Left ventricle myocardium superior (tissue), 1 donor: ENCODE measurements around the gene NWD2. TPM values are rescaled to one million over a fixed set of nuclear protein-coding genes. Genes with fewer than 3 reads are reported as not detected.

ENCODE experiments used
- ATAC-seq: fragments of 200-7000 bp; cut with Tn5 transposase; one replicate; pipeline ENCODE4 v1.9.1; 2020; ENCODE audit warnings: mild to moderate bottlenecking, moderate library complexity
- DNase-seq: peaks from one replicate; pipeline ENCODE4 v3.0.0-alpha.2; 2020
- intact Hi-C: fragments of 100-400 bp; cut with micrococcal nuclease; formaldehyde crosslinking; loops from one replicate; pipeline ENCODE4 v1.11.0; 2022
- total RNA-seq: library from RNA; stranded (reverse); fragmentation: NEBNext Ultra II Directional; extraction: Animal tissue kit (Norgen Biotek cat#: 25700); gene quantifications from one replicate; pipeline ENCODE4 v1.2.1, GENCODE V29; 2021
- donor health status: DM: no; HTN: yes; CAD: no; lungs with severe emphysema.

NWD2 gene
- total RNA-seq, 1 donor from 2014 or later = not detected

DNA sequence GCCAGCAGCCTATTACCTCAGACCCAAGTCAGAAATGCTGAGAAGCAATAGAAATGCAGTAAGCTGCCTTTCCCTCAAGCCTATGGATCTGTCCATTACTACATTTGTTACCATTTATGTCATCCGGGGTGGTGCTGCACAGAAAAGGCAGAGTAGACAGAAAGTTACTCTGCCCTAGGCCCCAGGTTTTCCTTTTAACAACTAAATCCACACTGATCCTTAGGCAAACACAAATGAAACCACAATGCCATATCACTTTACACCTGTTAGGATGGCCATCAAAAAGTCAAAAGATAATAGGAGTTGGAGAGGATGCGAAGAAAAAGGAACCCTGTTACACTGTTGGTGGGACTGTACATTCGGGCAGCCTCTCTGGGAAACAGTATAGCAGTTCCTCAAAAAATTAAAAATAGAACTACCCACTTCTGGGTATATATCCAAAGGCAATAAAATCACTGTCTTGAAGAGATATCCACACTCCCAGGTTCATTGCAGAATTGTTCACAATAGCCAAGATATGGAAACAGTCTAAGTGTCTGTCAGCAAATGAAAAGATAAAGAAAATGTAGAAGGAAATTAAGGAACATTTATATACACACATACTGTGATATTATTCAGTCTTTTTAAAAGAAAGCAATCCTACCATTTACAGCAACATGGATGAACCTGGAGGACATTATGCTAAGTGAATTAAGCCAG is 186.3 kb downstream of the NWD2 start:
- ATAC-seq (no peak), DNase-seq (no peak)
- intact Hi-C loops = no loop called here

DNA sequence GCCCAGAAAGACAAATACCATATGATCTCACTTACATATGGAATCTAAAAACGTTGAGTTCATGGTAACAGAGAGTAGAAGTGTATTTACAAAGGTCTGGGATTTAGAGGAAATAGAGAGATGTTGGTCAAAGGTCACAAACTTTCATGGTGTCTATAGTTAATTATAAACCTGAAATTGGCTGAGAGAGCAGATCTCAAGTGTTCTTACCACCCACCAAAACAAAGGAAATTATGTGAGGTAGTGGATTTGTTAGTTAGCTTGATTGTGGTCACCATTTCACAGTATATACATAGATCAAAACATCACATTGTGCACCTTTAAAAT is 186.8 kb downstream of the NWD2 start:
- DNase-seq (no peak), ATAC-seq (no peak)
- intact Hi-C loops = no loop called here

DNA sequence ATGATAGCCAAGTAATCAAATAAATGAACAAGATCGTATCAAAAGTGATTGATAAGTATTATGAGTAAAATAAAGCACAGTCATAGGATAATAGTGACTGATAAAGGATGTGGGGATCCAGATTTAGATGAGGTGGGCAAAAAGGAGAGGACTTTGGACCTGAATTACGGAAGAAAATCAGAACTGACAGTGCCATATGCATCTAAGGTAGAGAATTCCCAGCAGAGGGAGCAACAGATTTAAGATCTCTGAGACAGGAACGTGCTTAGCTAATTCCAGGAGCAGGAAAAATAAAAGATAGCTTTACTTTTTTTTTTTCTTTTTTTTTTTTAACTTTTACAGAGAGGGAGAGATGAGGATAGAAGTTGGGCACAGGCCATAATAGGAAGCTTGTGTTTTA is 189.9 kb downstream of the NWD2 start:
- intact Hi-C loops = no loop called here
- ATAC-seq (no peak), DNase-seq (no peak)

DNA sequence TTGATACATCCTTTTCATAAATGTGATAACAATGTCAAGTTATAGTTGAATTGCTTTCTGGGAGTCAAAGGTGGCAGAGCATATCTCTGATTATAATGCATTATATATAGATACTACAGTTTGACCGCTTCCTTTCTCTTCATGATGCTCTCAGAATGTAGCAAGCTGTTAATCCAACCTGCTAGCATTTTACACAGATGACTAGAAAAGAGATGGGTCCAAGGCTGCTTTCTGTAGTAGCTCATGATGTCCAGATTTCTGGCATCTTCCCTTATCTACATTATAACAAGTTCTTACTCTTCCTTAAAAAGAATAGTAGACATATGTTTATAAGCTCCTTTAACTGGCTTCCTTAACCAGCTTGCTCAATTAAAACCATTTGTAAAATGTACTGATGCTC is 192.0 kb downstream of the NWD2 start:
- DNase-seq (no peak), ATAC-seq (no peak)
- intact Hi-C loops = no loop called here

DNA sequence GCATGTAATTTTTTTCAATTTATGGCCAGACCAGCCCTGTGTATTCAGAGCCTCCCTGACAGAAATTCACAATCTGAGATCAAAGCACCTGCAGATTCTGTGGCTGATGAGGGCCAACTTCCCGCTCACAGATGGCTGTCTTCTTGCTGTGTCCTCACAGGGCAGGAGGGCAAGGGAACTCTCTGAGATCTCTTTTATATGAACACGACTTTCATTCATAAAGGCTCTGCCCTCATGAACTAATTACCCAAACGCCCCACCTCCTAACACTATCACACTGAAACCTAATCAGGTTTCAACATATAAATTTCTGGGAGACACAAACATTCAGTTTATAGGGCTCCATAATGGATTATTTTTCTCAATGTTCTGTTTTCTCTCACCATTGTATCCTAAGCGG is 192.6 kb downstream of the NWD2 start:
- intact Hi-C loops = no loop called here
- DNase-seq (no peak), ATAC-seq (no peak)

DNA sequence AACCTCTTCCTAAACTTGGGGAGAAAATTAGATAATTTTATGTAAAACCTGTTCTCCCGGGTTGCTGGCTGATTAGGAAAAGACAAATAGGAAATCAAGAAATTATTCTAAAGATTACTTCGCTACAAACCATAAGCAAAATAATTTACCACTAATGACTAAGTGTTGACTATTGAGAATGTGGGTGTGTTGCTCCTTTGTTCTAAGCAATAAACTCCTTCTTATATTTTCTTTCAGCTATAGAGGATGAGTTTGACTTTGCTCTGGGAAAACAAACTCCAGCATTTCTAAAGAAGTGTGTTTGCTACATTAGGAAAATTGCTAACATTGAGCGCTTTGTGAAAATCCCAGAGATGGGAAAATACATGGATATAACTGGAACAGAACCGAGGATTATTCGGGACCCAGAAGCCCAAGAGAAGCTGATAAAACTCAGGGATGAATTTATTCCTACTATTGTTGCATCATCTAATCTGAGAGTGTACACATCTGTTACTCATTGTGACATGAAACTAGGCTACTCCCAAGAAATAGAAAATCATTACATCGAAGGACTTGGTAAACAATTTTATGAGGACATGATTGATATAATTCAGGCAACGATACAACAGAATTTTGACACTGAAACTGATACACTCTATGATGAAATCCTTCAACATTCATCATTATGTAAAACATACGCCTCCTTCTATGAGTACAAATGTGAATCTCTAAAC is 194.2 kb downstream of the NWD2 start:
- DNase-seq = no peak
- ATAC-seq = no peak
- intact Hi-C loops = no loop called here

DNA sequence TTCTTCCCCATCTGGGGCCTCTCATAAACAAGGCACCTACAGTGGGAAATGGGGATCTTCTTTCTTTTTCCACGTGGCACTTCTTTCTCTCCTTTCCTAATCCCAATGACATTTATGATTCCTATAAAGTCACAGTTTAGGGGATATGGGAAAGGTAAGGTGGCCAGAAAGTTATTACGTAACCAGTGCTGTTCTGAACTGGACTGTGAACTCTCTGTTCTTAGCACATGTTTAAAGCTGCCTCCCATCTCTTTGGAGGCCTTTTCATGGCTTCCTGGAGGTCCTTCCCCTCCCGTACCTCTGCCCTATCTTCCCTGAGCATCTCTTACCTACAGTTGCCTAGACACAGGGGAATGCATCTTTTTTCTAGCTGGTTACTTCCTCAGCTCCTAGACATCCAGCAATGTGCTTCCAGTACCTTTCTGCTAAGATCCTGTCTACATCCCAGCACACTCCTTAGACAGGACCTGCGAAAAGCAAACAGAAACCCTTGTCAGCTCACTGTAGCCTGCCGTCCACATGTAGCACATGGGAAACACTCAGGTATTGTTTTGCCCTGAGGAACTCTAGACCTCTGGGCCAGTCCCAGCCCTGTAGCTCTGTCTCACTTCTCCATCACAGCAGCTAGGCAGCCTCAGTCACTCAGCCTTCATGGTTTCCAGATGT is 195.4 kb downstream of the NWD2 start:
- ATAC-seq (no peak), DNase-seq (no peak)
- intact Hi-C loops = no loop called here

DNA sequence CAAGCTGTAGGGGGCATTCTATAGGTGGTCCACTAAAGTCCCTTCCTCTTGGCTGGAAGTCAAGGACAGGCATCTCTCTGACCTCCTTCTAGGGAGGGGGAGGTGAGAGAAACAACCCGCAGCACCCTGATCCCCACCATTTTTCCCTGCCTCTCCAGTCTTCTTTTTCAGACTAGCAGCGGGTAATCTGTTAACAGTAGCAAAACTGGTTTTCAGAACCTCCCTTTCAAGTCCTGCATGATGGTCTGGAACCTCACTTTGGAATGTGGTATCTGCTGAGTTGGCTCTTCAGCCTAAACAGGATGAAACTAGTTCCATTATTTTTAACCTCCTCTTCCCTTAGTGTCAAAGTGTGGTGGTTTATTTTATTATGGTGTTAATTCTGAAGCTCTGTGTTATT is 196.0 kb downstream of the NWD2 start:
- DNase-seq = no peak
- ATAC-seq = no peak
- intact Hi-C loops = no loop called here

DNA sequence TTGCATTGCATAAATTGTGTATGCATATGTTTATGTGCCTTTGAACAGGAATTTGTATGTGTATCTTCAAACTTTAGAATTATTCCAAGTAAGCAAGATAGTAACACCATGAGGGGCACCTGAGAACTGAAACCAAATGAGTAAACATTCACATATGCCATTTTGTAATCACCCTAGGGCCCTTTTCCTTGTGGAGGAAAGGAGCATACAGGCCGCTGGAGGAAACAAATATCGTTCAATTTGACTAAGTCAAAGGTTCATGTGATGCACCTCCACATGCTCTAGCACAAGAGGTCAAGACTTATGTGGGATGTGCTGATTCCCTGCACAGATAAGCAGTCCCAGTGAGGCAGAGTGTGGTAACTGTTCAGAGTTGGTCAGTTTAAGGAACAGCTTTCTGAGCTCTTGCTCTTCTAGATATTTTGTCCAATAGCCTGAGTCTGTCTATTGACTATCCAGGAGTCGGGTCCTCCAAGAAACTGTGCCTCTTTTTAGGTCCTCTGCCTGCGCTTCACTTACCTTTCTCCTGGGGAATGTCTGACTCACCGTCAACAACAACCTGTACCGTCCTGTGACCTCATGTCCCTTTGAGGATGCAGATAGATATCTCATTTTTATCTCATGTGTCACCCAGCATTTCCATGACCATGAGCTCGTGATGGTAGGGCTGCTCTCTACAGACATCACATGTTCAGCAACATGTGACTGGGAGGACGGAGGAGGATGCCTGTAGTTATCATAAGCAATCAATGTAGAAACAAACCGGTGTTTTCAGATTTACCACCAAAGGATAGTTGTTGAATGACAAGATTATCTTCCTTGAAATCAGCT is 196.9 kb downstream of the NWD2 start:
- ATAC-seq (no peak), DNase-seq (no peak)
- intact Hi-C loops = no loop called here

DNA sequence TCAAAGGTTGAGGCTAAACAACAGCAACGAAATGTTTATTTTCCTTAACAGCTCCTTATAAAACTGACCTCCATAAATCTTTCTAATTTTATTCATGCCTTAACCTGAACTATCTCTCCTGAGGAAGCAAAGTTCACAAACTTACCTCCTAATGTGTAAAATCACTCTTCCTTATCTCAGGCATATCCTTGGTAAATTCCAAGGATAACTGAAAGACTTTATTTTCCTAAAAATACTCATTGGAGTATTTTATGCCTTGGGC is 197.4 kb downstream of the NWD2 start:
- intact Hi-C loops = no loop called here
- no peak for ATAC-seq
- no peak for DNase-seq

DNA sequence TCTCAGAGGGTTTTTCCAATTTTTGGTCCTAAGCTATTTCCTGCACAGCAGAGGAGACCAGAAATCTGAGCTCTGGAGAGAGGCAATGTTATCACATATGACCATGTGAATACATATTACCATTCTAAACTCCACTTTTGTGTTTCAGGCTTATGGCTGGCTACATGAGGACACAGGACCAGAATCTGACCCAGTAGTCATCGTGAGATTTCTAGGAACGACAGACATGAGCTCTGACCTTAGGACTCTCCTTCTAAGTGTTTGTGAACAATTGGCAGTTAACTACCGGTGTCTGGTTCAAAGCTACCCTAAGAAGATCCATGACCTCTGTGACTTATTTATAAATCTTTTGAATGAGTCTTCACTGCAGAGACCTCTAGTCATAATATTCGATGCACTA is 198.6 kb downstream of the NWD2 start:
- DNase-seq (no peak), ATAC-seq (no peak)
- intact Hi-C loops = no loop called here

DNA sequence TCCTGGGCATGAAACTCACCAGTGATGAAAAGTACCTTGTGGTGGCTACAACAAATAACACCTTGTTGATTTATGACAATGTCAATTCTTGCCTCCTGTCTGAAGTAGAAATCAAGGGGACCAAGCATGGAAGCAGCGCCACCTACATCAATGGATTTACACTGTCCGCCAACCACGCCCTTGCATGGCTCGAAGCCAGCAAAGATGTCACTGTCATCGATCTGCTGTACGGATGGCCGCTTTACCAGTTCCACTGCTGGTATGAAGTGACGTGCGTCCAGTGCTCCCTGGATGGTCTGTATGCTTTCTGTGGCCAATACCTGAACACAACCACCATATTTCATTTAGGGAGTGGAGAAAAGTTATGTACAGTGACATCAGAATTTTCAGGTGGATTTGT is 200.5 kb downstream of the NWD2 start:
- no peak for ATAC-seq
- intact Hi-C loops = no loop called here
- DNase-seq = no peak

DNA sequence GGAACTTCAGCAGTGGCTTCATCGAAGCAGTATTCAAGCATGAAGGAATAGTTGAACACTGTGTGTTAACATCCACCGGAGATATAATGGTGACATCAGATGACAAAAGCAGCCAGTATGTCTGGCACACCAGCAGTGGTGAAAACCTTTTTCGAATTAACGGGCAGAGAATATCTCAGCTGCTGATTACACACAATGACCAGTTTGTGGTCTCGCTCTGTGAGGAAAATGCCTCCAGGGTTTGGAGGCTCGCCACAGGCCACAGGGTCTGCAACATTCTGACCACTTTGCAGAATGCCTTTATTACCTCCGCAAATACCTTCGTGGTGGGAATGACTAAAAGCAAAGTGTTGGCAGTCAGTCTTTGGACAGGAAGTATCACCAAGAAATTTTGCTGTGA is 201.5 kb downstream of the NWD2 start:
- DNase-seq (no peak), ATAC-seq (no peak)
- intact Hi-C loops = no loop called here

DNA sequence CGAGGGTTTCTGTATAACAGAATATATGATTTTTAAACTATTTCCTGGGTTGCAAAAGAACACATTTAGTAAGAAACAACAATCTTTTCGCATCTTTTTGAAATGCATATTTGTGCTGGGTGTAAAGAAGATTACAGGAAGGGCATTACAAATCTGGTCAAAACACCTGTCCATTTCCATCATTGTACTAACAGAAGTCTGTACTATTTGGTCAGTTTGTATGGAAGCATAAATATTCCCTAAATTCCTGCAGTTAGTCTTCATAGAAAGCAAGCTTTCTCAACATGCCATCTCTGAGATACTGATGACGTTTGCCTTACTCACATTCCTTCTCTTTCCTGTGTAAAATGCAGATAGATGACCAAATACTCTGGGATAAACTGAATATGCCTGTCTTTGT is 203.3 kb downstream of the NWD2 start:
- intact Hi-C loops = no loop called here
- DNase-seq (no peak), ATAC-seq (no peak)

DNA sequence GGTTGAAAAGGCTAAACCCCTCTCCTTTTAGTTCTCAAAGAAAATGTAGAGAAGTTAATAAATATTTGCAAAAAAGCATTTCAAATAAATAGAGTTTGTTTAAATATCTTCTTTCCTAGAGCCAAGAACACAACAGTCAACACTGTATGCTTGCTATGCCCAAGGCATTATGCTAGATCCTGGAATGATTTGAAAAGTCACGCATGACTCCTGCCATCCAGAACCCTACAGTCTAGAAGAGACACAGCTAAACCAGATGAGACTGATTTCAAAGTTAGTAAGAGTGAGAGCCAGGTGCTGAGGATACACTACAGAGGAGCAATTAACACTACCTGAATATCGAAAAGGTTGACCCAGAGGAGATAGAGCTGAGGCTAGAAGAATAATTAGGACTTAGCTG is 205.8 kb downstream of the NWD2 start:
- ATAC-seq (no peak), DNase-seq (no peak)
- intact Hi-C loops = no loop called here

DNA sequence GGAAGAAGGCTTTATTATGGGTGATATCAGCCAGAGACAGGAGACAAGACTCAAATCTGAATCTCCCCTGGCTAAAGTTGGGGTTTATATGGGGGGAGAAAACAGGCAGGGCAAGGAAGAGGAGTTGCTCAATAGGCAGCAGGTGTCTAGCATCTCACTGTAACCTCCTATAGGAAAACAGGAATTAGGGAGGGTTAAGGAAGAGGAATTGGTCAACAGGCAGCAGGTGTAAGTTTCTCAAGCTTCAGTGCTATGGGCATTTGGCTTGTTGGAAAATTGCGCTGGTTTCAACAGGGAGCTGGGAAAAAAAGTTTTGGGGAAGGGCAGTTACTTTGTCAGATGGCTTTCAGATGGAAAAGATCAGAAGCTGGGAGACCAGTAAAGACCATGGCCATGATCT is 206.4 kb downstream of the NWD2 start:
- intact Hi-C loops = no loop called here
- ATAC-seq = no peak
- DNase-seq = no peak

DNA sequence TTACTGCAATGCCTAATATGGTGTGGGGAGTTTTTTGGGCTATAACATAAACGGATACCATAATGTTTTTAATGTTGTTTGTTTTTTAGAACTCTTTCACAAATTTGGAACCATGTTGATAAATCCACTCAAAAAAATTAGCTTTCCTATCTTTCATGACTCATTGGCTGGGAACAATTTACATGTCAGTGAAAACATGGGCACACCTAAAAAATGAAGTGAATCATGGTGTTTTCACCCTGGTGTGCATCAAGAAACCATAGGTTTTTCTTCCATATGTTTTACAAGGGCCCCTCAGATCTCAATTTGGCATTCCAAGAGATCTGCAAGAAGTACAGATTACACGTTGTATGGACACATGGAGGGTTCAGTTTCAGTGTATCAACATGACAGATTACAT is 207.1 kb downstream of the NWD2 start:
- no peak for ATAC-seq
- intact Hi-C loops = no loop called here
- DNase-seq = no peak

DNA sequence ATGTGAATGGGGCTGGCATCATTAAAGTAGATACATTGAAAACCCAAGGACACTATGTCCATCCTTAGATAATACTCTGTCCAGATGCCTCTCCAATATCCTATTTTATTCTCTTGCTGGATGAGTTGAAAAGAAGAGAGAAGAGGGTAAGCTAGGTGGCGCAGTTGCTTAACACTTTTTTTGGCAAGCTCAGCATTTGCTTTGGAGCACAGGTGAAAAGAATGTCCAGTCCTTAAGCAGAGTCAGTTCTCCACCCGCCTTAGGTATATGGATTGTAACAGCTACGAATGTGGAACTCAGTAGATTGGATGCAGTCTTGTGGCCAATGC is 208.4 kb downstream of the NWD2 start:
- DNase-seq = no peak
- intact Hi-C loops = no loop called here
- ATAC-seq = peak; percentile 86

DNA sequence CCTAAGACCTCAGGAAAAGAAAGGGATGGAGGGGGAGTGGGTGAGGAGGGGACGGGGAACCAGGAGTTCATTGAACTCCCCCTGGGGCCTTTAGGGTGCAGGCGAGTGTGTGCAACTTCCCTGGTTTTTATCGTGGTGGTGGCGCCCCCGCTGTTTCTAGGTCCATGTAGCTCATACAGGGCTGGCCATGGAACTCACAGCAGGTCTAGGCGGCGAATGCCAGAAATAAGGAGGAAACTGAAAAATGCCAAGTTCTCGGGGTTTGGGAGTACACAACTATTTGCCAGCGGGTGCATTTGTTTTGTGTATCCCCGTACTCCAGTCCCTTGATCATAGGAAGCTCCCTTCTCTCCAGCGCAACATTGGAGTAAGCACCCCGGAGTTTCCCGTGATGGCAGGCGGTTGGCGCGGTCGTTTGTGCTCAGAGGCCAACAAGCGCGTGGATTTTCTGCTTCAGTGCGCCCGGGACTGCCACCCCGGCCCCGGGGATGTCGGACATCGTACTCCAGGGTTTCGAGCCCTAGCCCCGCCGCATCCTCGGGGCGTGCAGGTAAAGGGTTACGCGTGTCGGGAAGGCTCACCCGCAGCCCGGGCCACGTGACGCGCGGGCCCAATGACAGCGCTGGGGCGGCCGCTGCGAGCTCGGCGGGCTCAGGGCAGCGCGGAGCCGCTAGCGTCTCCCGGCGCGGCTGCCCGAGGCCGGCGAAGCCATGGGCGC is 208.9 kb downstream of the NWD2 start:
- peak; percentile 70 for DNase-seq
- ATAC-seq = peak; percentile 99
- intact Hi-C loops = no loop called here
